Loucy (cell line): ENCODE data around the gene MARCOL.

Experiments
- H2AFZ ChIP-seq: fragments of 200-600 bp; sonication (generic); 2 replicates; pipeline ENCODE4 v1.6.0; 2016; ENCODE audit warnings: antibody characterized with exemption, mild to moderate bottlenecking, low read length, moderate library complexity
- H3F3A ChIP-seq: fragments of 200-600 bp; 2 replicates; pipeline ENCODE4 v1.6.0; 2016; ENCODE audit warnings: antibody characterized with exemption, low read depth, mild to moderate bottlenecking
- H3K27me3 ChIP-seq: fragments of 200-600 bp; sonication (generic); 2 replicates; pipeline ENCODE4 v1.6.1; 2014; ENCODE audit warnings: low read length, mild to moderate bottlenecking; ENCODE audit not compliant: insufficient read depth, poor library complexity, severe bottlenecking
- H3K36me3 ChIP-seq: fragments of 200-600 bp; sonication (generic); 2 replicates; pipeline ENCODE4 v1.6.1; 2016; ENCODE audit warnings: low read length; ENCODE audit not compliant: insufficient read depth
- H3K4me1 ChIP-seq: fragments of 200-600 bp; sonication (generic); 2 replicates; pipeline ENCODE4 v1.5.1; 2014; ENCODE audit warnings: low read length, mild to moderate bottlenecking; ENCODE audit not compliant: insufficient read depth, poor library complexity, severe bottlenecking
- H3K4me2 ChIP-seq: fragments of 200-600 bp; sonication (generic); 2 replicates; pipeline ENCODE4 v1.6.0; 2014; ENCODE audit warnings: antibody characterized with exemption, low read length, low read depth, mild to moderate bottlenecking; ENCODE audit not compliant: poor library complexity, severe bottlenecking
- H3K4me3 ChIP-seq: fragments of 200-600 bp; sonication (generic); 2 replicates; pipeline ENCODE4 v1.5.1; 2014; ENCODE audit warnings: low read length, mild to moderate bottlenecking, mixed read lengths; ENCODE audit not compliant: poor library complexity, severe bottlenecking
- H3K79me2 ChIP-seq: fragments of 200-600 bp; sonication (generic); 2 replicates; pipeline ENCODE4 v1.6.1; 2014; ENCODE audit warnings: low read length; ENCODE audit not compliant: insufficient read depth
- H3K9ac ChIP-seq: fragments of 200-600 bp; sonication (generic); 2 replicates; pipeline ENCODE4 v1.6.0; 2014; ENCODE audit warnings: mild to moderate bottlenecking, low read depth, low read length, moderate library complexity; ENCODE audit not compliant: poor library complexity, severe bottlenecking
- H3K9me2 ChIP-seq: fragments of 200-600 bp; sonication (generic); replicated peaks from 2 replicates; pipeline ENCODE4 v1.6.1; 2016; ENCODE audit warnings: low read depth, low read length, mixed read lengths
- H3K9me3 ChIP-seq: fragments of 200-600 bp; sonication (generic); 2 replicates; pipeline ENCODE4 v1.6.1; 2014; ENCODE audit warnings: mild to moderate bottlenecking, antibody characterized with exemption, low read length, low read depth; ENCODE audit not compliant: insufficient read depth
- H4K20me1 ChIP-seq: fragments of 200-600 bp; sonication (generic); 2 replicates; pipeline ENCODE4 v1.6.0; 2014; ENCODE audit warnings: antibody characterized with exemption, low read length, mild to moderate bottlenecking; ENCODE audit not compliant: insufficient read depth, poor library complexity, severe bottlenecking
- EZH2phosphoT487 ChIP-seq: fragments of 200-600 bp; IDR thresholded peaks from 2 replicates; pipeline ENCODE4 v1.6.1; 2018; ENCODE audit warnings: antibody characterized with exemption, mild to moderate bottlenecking, moderate library complexity, borderline replicate concordance
- TF ChIP-seq, protein P1 (sequence below): fragments of 200-600 bp; sonication (generic); conservative IDR thresholded peaks from 2 replicates; pipeline ENCODE4 v1.5.1; 2014; ENCODE audit warnings: mild to moderate bottlenecking, antibody characterized with exemption, low read length

Gene MARCOL

DNA sequence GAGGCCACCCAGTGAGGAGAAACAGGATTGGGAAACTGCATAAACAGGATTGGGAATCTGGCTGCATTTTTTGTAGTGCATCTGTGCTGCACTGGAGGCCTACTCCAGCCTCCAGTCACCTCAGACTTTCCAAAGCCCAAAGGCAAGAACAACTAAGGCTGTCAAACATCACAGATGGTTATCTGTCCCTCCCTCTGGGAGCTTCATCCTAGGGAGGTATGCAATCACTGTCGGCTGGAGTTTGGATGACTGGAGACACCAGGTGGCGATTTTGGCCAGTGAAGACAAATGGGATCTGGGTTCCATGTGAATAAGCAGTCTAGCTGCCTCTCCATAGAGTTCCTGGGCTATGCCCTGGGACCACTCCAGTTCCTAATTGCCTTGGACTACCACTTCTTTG, 21.0 kb downstream of the MARCOL start:
- TF ChIP-seq, protein P1, sequence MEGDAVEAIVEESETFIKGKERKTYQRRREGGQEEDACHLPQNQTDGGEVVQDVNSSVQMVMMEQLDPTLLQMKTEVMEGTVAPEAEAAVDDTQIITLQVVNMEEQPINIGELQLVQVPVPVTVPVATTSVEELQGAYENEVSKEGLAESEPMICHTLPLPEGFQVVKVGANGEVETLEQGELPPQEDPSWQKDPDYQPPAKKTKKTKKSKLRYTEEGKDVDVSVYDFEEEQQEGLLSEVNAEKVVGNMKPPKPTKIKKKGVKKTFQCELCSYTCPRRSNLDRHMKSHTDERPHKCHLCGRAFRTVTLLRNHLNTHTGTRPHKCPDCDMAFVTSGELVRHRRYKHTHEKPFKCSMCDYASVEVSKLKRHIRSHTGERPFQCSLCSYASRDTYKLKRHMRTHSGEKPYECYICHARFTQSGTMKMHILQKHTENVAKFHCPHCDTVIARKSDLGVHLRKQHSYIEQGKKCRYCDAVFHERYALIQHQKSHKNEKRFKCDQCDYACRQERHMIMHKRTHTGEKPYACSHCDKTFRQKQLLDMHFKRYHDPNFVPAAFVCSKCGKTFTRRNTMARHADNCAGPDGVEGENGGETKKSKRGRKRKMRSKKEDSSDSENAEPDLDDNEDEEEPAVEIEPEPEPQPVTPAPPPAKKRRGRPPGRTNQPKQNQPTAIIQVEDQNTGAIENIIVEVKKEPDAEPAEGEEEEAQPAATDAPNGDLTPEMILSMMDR: no peak
- no peak overlapping the region for H3K4me2 ChIP-seq
- H3K9ac ChIP-seq: no peak overlapping the region
- no peak overlapping the region for H2AFZ ChIP-seq
- no peaks in the 10 kb centered on the region for H3K27me3 ChIP-seq
- H3K4me1 ChIP-seq: no peaks in the 10 kb centered on the region
- no peaks in the 10 kb centered on the region for H3K79me2 ChIP-seq
- H3F3A ChIP-seq: no peaks in the 10 kb centered on the region
- H4K20me1 ChIP-seq: no peaks in the 10 kb centered on the region
- H3K36me3 ChIP-seq: no peaks in the 10 kb centered on the region
- no peaks in the 10 kb centered on the region for H3K9me2 ChIP-seq
- no peak overlapping the region for H3K4me3 ChIP-seq
- H3K9me3 ChIP-seq: 0 out of 2 replicates have a peak, but pooled peaks cover 4% of the 10 kb centered on the region

GRCh38 chr5:148261221-148261620, 22.9 kb downstream of the MARCOL start:
- H2AFZ ChIP-seq: no peak overlapping the region
- no peaks in the 10 kb centered on the region for H3K36me3 ChIP-seq
- H3K9me3 ChIP-seq: 0 out of 2 replicates have a peak, but pooled peaks cover 4% of the 10 kb centered on the region
- no peaks in the 10 kb centered on the region for H3K9me2 ChIP-seq
- TF ChIP-seq, protein P1: no peak
- TF ChIP-seq EZH2phosphoT487: no peak
- H3K9ac ChIP-seq: no peak overlapping the region
- H3K4me3 ChIP-seq: no peak overlapping the region
- H4K20me1 ChIP-seq: no peaks in the 10 kb centered on the region
- H3K27me3 ChIP-seq: no peaks in the 10 kb centered on the region
- H3K79me2 ChIP-seq: no peaks in the 10 kb centered on the region
- no peak overlapping the region for H3K4me2 ChIP-seq
- H3K4me1 ChIP-seq: no peaks in the 10 kb centered on the region
- H3F3A ChIP-seq: no peaks in the 10 kb centered on the region

- no peak overlapping the region for H3K4me2 ChIP-seq
- H3K9me2 ChIP-seq: no peaks in the 10 kb centered on the region
- no peaks in the 10 kb centered on the region for H3K4me1 ChIP-seq
- no peaks in the 10 kb centered on the region for H3F3A ChIP-seq
- no peaks in the 10 kb centered on the region for H3K36me3 ChIP-seq
- H3K79me2 ChIP-seq: no peaks in the 10 kb centered on the region
- H3K27me3 ChIP-seq: no peaks in the 10 kb centered on the region
- no peak for TF ChIP-seq EZH2phosphoT487
- TF ChIP-seq, protein P1: no peak
- H3K4me3 ChIP-seq: no peak overlapping the region
- H3K9ac ChIP-seq: no peak overlapping the region
- H3K9me3 ChIP-seq: no peaks in the 10 kb centered on the region
- no peak overlapping the region for H2AFZ ChIP-seq
- H4K20me1 ChIP-seq: no peaks in the 10 kb centered on the region
These were observed 29.6 kb downstream of the MARCOL start for GRCh38 chr5:148267962-148268361.
